Measurements from ENCODE around the gene ACSBG1.
"Not testable (repeated sequence)": the region's sequence is repeated elsewhere in the genome, so short reads cannot be mapped to it uniquely, and the experiment has no call there.

Gene ACSBG1

DNA sequence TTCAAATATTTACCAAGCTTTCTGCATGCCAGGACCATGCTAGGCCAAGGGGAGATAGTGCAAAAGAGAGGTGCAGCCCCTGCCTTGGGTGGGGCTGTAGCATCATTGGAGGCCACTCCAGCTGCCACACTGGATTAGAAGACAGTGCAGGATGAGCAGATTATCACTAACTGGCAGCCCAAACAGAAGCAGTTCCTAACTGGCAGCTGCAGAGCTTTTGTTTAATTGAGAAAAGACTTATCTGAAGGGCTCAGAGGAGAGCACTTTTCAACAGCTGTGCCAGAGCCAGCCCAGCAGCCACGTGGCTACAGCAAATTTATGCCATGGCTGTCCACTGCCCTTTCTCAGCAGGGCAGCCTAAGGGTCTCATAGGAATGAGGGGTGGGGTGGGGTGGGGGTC is 13.5 kb upstream of the ACSBG1 start:
- no peak for DNase-seq

GRCh38 chr15:78245976-78246620 is 11.7 kb upstream of the ACSBG1 start:
- DNase-seq, result not testable (repeated sequence)

GRCh38 chr15:78245392-78245791 is 11.0 kb upstream of the ACSBG1 start:
- not testable (repeated sequence) for DNase-seq

- no peak for DNase-seq
Measured at GRCh38 chr15:78244893-78245292, 10.5 kb upstream of the ACSBG1 start.

DNA sequence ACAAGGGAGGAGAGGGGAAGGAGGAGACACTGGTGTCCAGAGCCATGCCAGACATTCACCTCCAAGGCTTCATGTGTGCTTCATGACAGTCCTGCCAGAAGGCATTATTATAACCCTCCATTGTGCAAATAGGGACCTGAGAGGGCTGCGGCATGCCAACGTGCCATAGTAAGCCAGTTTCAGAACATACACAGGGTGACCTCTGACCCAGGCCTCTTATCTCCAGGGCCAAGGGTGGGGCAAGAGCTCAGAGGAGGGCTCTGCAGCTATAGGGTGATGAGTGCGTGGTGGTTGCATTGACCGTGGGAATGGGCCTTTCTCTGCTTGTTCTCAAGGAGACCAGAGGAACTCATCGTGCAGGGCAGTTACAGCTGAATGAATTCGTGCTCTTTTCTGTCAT is 9.7 kb upstream of the ACSBG1 start:
- DNase-seq, result no peak

DNA sequence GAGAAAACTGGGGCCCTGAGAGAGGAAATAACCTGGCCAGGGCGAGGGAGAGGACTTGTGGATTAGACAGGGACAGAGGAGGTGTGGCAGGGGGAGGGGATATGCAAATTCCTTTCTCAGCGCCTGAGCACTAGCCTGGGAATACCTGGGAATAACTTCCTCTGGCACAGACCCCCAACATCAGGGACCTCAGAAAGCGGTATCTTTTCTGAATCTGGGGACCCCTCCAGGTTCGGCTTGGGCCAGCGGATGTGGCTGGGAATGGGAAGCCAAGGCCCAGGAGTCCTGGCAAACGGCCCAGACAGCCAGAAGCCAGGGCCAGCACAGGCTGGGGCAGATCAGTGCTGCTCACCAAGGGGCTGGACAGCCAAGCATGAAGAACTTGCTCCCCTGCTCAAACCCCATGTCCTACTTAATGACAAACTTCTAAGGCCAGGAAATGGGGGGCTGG is 9.2 kb upstream of the ACSBG1 start:
- DNase-seq, result no peak

DNA sequence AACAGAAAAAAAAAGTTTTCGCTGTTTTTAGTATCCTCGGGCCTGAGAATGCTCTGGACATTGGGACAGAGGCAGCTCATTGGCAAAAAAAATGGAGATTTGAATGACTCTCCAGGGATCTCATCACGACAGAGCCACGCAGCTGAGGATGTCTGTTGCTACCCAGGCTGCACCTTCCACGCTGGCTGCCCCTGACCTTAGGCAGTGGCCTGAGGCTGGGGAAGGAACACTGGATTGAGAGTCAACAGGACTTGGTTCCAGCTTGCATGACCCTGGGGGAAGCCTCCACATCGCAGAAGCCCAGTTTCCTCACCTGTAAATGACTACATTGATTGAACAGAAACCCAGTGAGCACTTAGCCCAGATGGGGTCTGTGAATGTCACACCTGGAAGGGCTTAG is 8.7 kb upstream of the ACSBG1 start:
- no peak for DNase-seq

GRCh38 chr15:78242128-78242527 is 7.8 kb upstream of the ACSBG1 start:
- DNase-seq, result no peak

DNA sequence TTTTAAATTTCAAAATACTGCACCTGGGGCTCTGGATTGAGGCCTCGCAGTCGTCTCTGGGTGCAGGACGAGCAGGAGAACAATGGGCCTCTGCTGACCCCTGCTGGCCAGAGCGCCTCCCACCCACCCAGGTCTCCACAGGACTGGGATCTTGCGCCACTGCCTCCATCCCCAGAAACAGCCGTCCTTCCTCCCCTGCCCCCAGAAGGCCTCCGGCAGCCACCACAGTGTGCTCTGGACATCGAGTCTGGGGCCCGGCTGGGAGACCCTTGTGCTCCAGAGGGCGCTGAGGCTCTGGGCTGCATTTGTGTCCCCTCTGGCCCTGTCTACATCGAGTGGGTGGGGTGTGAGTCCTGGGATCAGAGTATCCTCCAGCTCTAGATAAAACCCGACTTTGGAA is 6.7 kb upstream of the ACSBG1 start:
- no peak for DNase-seq

- DNase-seq, result no peak
Measured at GRCh38 chr15:78239811-78240210, 5.4 kb upstream of the ACSBG1 start.

DNA sequence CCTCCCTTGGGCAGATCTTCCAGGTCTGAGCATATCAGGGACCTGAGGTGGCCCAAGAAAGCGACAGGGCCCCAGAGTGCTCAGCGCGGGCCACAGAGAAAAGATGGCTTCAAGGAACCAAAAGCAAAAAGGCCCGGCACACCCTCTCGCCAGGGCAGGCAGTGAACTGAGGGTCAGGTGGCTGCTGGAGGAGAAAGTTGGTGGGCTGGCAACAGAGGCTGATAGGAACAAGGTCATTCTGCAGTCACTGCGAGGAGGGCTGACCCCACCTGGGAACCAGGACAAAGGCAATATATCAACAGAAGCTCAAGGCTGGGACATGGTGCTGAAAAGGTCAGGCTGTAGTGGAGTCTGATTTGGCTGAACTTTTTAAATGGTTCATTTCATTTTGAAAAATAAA is 2.8 kb upstream of the ACSBG1 start:
- no peak for DNase-seq

- DNase-seq, result no peak
Measured at GRCh38 chr15:78236491-78236890, 2.1 kb upstream of the ACSBG1 start.

DNA sequence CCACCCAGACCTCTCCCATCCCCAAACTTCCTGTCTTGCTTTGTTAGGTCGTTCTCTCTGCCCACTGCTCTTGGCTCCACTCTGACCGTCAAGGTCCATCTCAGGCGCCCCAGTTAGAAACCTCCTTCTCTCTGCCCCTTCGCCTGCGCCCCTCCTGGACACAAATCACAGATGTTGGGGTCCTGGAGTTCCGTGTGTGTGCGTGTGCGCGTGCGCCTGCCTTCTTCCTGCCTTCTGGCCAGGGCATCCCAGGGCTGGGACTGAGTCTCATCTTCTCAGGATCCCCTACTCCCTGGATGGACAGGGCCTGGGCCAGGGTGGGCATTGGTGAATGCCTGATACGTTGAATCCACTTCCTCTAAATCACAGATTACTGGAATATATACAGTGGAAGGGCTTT is 869 bp downstream of the ACSBG1 start:
- DNase-seq, result no peak

DNA sequence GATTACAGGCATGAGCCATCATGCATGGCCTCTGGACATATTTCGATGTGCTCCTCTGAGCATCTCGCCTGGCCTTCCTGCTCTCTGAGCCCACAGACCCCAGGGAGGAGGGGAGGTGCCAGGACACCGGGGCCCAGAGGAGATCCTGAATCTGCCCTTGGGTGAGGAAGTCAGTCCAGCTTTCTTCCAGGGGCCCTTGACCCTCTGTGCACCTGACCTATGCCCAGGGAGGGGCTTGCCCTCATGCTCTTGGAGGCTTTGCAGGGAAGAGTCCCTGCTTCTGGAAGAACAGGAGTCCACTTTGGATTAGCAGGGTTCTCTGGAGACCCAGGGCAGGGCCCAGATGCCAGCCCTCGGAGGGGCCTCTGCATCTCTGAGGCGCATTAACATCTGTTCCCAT is 1.4 kb downstream of the ACSBG1 start:
- no peak for DNase-seq

DNA sequence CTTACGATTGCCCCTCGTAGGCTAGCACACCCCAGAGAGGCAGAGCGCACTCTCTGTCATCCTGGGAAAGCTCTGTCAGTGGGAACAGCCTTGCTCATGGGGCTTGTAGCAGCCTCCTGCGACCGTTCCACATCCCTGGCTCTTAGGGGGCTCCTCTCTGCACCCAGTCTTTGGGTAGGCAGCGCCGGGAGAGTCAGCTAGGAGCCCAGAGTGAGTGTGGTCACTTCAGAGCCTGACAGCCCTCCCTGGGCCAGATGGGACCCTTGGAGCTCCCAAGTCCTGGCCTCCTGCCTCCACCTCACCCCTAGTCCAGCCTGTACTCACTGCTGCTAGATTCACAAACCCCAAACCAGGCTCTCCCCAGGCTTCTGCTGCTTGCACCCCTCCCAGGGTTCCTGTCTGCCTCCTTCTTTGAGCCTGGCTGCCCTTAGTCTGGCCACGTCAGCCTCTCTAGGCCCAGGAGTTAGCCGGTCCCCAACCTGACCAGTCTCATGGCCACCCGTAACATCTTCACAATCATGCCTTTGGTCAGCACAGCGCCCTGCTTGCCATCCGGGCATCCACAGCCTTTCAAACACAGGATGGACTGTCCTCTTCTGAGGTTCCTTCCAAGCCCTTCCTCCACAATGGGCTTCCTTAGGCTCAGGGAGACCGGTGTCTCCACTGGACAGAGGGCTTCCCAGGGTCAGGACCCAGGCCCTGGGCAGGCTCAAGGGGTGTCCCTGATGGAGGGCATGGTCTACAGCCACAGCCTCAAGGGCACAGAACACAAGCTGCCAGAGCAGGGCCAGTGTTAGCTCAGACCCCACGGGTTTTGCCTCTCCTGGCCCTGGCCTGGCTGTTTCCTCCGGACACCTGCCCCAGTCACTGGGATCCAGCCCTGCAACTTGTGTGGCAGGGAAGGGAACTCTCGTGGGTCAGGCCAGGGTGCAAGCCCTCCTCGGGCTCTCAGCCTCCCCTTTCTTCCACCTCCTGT is 4.6 kb downstream of the ACSBG1 start:
- DNase-seq, result no peak

DNA sequence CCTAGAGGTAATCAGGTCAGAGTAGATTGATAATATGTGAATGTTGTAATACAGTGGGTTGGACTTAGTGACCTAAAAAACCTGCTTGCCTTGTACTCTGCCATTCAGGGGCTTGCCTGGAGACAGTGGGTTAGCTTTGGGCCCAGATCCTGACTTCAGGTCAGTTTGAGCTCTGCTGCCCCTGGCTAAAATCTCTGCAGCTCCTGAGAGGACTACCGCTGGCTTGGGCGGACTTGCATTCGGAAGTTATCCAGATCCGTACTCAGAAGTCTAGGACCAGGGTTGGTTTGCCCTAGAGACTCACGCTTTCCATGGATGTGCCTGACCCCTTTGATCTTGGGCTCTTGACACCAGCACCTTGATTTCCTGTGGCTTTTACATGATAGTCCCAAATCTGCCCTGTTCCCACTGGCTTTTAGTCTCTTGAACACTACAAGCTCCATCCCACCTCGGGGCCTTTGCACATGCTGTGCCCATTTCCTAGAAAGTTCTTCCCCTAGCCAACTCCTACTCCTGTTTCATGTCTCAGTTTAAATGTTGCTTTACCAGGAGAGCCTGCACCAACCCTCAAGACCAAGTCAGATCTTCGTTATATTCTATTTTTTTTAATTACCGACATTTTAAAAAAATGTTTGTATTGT is 5.9 kb downstream of the ACSBG1 start:
- DNase-seq, result no peak

GRCh38 chr15:78225783-78226541 is 8.4 kb downstream of the ACSBG1 start:
- DNase-seq, result no peak

- no peak for DNase-seq
Measured at GRCh38 chr15:78224023-78224411, 10.3 kb downstream of the ACSBG1 start.

GRCh38 chr15:78223396-78224022 is 10.9 kb downstream of the ACSBG1 start:
- DNase-seq, result no peak

DNA sequence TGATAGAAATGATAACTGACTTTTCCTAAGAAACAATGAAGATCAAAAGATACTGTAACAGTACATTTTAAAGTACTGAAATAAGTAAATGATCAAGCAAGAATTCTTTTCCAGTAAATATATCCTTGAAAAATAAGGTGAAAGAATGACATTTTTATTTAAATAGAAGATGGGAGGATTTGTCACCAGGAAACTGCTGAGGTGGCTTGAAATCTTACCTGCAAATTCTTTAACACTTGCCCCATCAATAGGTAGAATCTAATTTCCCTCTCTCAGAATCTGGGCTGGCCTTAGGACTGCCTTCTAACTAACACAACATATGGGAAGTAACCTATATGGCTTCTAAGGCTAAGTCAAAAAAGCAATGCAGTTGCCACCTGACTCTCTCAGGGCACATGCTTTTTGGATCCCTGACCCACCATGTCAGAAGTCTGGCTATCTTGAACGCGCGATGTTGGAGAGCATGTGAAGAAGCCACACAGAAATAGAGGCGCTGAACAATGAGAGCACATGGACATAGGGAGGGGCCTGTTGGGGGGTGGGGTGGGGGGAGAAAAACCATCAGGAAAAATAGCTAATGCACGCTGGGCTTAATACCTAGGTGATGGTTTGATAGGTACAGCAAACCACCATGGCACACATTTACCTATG is 11.5 kb downstream of the ACSBG1 start:
- no peak for DNase-seq

GRCh38 chr15:78220713-78221112 is 13.7 kb downstream of the ACSBG1 start:
- DNase-seq, result no peak
